HL-60 (cell line): ENCODE data around the gene KRTAP5-3.

Experiments used
- CTCF ChIP-seq: IDR thresholded peaks from one replicate; pipeline ENCODE4 v1.5.1; 2011; ENCODE audit warnings: low read length, control low read depth, inconsistent platforms; ENCODE audit not compliant: insufficient read depth
- GABPA ChIP-seq: IDR thresholded peaks from 2 replicates; pipeline ENCODE4 v1.6.1; 2012; ENCODE audit warnings: low read depth
- POLR2AphosphoS5 ChIP-seq: IDR thresholded peaks from 2 replicates; pipeline ENCODE4 v1.6.1; 2012; ENCODE audit warnings: low read depth
- REST ChIP-seq: IDR thresholded peaks from 2 replicates; pipeline ENCODE4 v1.6.1; 2012; ENCODE audit warnings: low read depth; ENCODE audit not compliant: insufficient replicate concordance

DNA sequence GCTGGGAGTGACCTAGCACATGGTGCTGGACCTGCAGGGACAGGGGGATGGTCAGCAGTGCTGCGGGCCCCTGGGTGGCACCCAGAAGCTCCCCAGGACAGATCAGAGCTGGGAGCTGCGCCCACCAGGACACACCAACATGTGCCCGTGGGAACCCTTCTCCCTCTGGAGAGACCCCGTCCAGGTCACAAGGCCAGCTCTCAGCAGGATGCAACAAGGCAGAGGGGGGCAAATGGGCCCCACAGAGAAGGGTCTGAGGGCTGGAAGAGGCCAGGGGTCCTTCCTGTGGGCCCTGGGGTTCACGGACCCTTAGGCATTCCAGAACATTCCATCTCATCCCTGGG, 42.4 kb downstream of the KRTAP5-3 start:
- TF ChIP-seq REST (no peak), CTCF (no peak), GABPA (no peak), POLR2AphosphoS5 (no peak)
